Measurements from ENCODE around the gene PMS2.

Gene PMS2

DNA sequence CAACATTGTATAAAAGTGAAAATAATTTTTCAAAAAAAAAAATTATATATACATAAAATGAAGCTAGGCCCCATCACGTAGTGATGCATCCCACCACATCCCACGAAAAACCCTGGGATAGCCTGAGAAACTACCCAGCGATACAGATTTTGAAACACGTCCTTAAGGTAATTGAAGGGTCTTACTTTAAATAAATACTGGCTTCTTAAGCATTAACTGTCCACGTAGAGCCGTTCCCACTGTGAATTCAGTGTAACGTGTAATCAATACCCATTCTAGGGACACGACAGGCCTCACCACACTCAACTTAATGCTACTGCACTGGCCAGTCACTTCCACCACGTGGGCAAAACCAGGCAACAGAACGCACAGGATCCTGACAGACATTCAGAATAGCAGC lies 26.3 kb upstream of the PMS2 start:
- H3K4me3 ChIP-seq (ENCODE audit: control insufficient read depth, low read depth, low read length): no peak overlapping the region
- no peak for DNase-seq (ENCODE audit: low read depth)
- TF ChIP-seq, protein P1, sequence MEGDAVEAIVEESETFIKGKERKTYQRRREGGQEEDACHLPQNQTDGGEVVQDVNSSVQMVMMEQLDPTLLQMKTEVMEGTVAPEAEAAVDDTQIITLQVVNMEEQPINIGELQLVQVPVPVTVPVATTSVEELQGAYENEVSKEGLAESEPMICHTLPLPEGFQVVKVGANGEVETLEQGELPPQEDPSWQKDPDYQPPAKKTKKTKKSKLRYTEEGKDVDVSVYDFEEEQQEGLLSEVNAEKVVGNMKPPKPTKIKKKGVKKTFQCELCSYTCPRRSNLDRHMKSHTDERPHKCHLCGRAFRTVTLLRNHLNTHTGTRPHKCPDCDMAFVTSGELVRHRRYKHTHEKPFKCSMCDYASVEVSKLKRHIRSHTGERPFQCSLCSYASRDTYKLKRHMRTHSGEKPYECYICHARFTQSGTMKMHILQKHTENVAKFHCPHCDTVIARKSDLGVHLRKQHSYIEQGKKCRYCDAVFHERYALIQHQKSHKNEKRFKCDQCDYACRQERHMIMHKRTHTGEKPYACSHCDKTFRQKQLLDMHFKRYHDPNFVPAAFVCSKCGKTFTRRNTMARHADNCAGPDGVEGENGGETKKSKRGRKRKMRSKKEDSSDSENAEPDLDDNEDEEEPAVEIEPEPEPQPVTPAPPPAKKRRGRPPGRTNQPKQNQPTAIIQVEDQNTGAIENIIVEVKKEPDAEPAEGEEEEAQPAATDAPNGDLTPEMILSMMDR (conservative IDR thresholded peaks at IDR 0.05; ENCODE audit: control insufficient read depth, insufficient read depth, low read depth, low read length): no peak

DNA sequence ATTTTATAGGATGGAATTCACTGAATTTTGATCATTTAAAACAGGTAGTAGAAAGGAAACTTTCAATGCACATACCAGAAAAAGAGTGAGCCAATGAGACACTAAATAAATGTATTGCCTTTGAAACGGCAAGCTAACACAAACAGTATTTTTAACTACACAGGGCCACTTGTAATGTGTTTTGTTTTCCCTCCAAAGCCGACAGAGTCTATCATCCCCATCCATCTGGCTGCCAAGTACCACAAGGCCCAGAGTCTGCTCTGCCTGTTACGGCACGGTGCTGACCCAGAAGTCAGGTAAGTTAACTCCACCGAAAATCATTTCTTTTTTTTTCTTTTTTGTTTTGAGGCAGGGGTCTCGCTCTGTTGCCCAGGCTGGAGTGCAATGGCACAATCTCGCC lies 23.8 kb upstream of the PMS2 start:
- H3K4me3 ChIP-seq (ENCODE audit: control insufficient read depth, low read depth, low read length): no peak overlapping the region
- TF ChIP-seq, protein P1 (conservative IDR thresholded peaks at IDR 0.05; ENCODE audit: control insufficient read depth, insufficient read depth, low read depth, low read length): no peak
- no peak for DNase-seq (ENCODE audit: low read depth)

DNA sequence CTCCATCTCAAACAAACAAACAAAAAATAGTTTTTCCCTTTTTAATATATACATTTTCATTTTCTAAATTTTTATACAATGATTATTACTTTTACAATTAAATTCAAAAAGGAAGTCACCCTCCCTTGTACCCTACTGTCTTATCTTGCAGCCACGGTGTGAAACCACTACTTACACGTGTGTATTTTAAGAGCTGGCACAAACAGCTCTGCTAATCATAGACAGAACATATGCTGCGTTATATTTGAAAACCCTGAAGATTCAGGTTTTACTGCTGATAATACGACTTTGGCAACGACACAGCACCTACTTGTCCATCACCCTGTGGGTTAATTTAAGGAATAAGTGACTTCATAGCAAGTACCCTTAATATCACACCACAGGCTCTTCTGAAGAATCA lies 23.3 kb upstream of the PMS2 start:
- TF ChIP-seq, protein P1 (conservative IDR thresholded peaks at IDR 0.05; ENCODE audit: control insufficient read depth, insufficient read depth, low read depth, low read length): no peak
- H3K4me3 ChIP-seq (ENCODE audit: control insufficient read depth, low read depth, low read length): no peak overlapping the region
- DNase-seq (ENCODE audit: low read depth): no peak

DNA sequence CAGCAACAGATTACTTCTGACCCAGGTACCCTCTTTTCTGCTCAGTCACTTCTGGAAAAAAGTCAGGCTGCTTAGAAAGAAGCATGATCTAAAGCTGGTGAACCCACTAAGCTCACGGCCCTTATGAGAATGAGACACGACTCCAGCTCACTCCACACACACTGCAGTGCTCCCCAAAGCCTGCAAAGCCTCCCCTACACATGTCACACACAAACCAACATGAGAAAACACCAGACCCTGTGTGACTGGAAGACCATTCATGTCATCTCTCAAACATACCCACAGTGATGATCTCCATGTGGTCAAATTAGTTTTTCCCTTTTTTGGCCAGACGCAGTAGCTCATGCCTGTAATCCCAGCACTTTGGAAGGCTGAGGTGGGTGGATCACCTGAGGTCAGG lies 22.7 kb upstream of the PMS2 start:
- TF ChIP-seq, protein P1 (conservative IDR thresholded peaks at IDR 0.05; ENCODE audit: control insufficient read depth, insufficient read depth, low read depth, low read length): no peak
- no peak for DNase-seq (ENCODE audit: low read depth)
- no peak overlapping the region for H3K4me3 ChIP-seq (ENCODE audit: control insufficient read depth, low read depth, low read length)

DNA sequence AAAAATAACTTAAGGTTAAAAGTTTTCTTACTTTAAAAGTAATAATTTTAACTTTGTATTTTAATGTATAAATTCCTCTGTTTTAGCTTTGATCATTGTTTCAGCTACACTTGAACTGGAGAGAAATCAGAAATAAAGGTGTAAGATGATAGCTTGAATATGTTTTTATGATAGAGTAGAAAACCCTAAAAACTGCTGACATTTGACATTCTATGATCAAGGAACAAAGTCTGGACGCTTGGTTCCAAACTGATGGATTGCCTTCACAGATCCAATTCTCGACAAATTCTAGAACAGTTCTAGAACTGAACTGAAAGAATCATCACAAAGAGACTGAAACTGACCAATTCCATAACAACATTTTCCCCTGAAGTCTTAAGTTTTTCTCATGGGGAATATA lies 22.1 kb upstream of the PMS2 start, which contains the start of gene ANKRD61:
TSS of gene ANKRD61 (plus strand) at position 389 of the 400 bp plus-strand sequence. CDS start at position 389, 0 bp downstream.
- DNase-seq (ENCODE audit: low read depth): no peak
- H3K4me3 ChIP-seq (ENCODE audit: control insufficient read depth, low read depth, low read length): no peak within 1 kb of the TSS
- TF ChIP-seq, protein P1 (conservative IDR thresholded peaks at IDR 0.05; ENCODE audit: control insufficient read depth, insufficient read depth, low read depth, low read length): no peak

DNA sequence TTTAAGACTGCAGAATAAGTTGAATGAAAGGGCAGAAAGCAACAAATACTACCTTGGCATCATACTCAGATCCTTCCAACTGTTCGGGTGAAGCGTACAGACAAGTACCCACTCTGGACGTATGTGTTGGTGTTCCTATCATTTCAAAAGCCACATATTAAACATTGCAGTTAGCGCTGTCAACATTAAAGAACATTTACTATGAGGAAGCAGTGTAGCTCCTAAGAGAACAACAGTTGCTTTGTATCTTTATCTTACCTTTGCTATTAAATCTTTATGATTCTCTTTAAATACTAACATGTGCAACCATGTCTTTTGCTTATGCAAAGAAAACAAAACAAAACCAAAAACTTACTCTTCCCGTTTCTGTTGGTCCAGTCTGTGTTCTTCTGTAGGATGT lies 19.7 kb upstream of the PMS2 start:
- H3K4me3 ChIP-seq (ENCODE audit: control insufficient read depth, low read depth, low read length): no peak overlapping the region
- no peak for DNase-seq (ENCODE audit: low read depth)
- TF ChIP-seq, protein P1 (conservative IDR thresholded peaks at IDR 0.05; ENCODE audit: control insufficient read depth, insufficient read depth, low read depth, low read length): no peak

DNA sequence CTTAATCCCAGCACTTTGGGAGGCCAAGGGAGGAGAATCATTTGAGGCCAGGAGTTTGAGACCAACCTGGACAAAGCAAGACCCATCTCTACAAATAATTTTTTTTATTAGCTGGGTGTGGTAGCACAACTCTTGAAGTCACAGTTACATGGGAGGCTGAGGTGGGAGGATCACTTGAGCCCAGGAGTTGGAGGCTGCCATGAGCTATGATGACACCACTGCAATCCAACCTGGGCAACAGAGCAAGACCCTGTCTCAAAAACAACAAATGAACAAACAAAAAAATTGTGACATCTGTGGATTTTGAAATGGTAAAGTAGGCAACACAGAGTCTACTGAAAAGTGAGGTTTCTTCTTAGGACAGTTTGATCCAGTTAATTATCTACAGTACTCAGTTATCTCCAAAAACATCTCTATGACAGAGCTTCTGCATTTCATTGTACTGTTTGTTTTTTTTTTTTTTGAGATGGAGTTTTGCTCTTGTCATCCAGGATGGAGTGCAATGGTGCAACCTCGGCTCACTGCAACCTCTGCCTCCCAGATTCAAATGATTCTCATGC lies 19.0 kb upstream of the PMS2 start:
- no peak for DNase-seq (ENCODE audit: low read depth)
- H3K4me3 ChIP-seq (ENCODE audit: control insufficient read depth, low read depth, low read length): no peak overlapping the region
- TF ChIP-seq, protein P1 (conservative IDR thresholded peaks at IDR 0.05; ENCODE audit: control insufficient read depth, insufficient read depth, low read depth, low read length): no peak

All from fibroblast of mammary gland (primary cell).